AG04450 (cell line): ENCODE measurements around the gene DAD1. TPM values are rescaled to one million over a fixed set of nuclear protein-coding genes. Genes with fewer than 3 reads are reported as not detected.

Source experiments
- CTCF ChIA-PET: fragments of 300-600, 350-600 bp; formaldehyde crosslinking; extraction: SDS; loops from one replicate; lab custom pipeline; 2022; ENCODE audit warnings: antibody characterized with exemption, inconsistent platforms; lab: Charles Lee
- POLR2A ChIA-PET: fragments of 350-600 bp; formaldehyde crosslinking; extraction: SDS; loops from one replicate; lab custom pipeline; 2021; ENCODE audit warnings: antibody characterized with exemption, inconsistent platforms; lab: Yijun Ruan, JAX
- DNase-seq: peaks from one replicate; pipeline ENCODE4 v3.0.0-alpha.2; 2011; ENCODE audit warnings: low read depth, low spot score
- H3K27ac ChIP-seq: one replicate; pipeline ENCODE4 v1.5.1; 2012; ENCODE audit warnings: low read depth, low read length, control low read depth
- H3K27me3 ChIP-seq: one replicate; pipeline ENCODE4 v1.6.0; 2012; ENCODE audit warnings: low read length; ENCODE audit not compliant: control insufficient read depth, insufficient read depth
- H3K4me3 ChIP-seq: 2 replicates; pipeline ENCODE4 v1.5.1; 2011; ENCODE audit warnings: mild to moderate bottlenecking, low read depth, low read length, control low read depth
- H3K9me3 ChIP-seq: 2 replicates; pipeline ENCODE4 v1.5.1; 2012; ENCODE audit warnings: low read length; ENCODE audit not compliant: control insufficient read depth, insufficient read depth
- CTCF ChIP-seq: IDR thresholded peaks from 2 replicates; pipeline ENCODE4 v1.5.1; 2011; ENCODE audit warnings: low read depth, low read length, control low read depth, inconsistent platforms
- polyA plus RNA-seq: library from polyadenylated mRNA; depleted of rRNA; stranded (reverse); fragments of >200 nt; gene quantifications from 2 replicates; pipeline ENCODE4 v1.2.3, GENCODE V29; 2011

Gene DAD1
- polyA plus RNA-seq, 1 experiment, result 467 TPM

- no peak for TF ChIP-seq CTCF
- ChIA-PET POLR2A (no interaction called here), CTCF (interaction anchor here (0.6 to 4.9 kb wide), 5 partner anchors 8 to 306 kb away, joined by 3 to 49 read pairs (median 8); no protein-coding TSS in a partner anchor)
- Histone ChIP-seq H3K27ac (no peak overlapping the region), H3K4me3 (no peak overlapping the region), H3K9me3 (no peaks in the 10 kb centered on the region), H3K27me3 (no peaks in the 10 kb centered on the region)
- DNase-seq, result no peak
Observed at GRCh38 chr14:22547948-22548750, 40.9 kb downstream of the DAD1 start.

GRCh38 chr14:22547313-22547947, 41.6 kb downstream of the DAD1 start:
- Histone ChIP-seq H3K9me3 (no peaks in the 10 kb centered on the region), H3K27me3 (no peaks in the 10 kb centered on the region), H3K27ac (no peak overlapping the region), H3K4me3 (no peak overlapping the region)
- ChIA-PET CTCF (interaction anchor here (0.7 to 4.9 kb wide), 8 partner anchors 9 to 306 kb away, joined by 3 to 49 read pairs (median 4); partner anchors contain the start of gene DAD1), POLR2A (interaction anchor here (1.7 kb wide), 1 partner anchor 37 kb away, joined by 10 read pairs; no protein-coding TSS in a partner anchor)
- no peak for TF ChIP-seq CTCF
- DNase-seq, result no peak

GRCh38 chr14:22546722-22547071, 42.3 kb downstream of the DAD1 start:
- no peak for TF ChIP-seq CTCF
- Histone ChIP-seq H3K27me3 (no peaks in the 10 kb centered on the region), H3K27ac (no peak overlapping the region), H3K4me3 (no peak overlapping the region), H3K9me3 (no peaks in the 10 kb centered on the region)
- no peak for DNase-seq
- POLR2A ChIA-PET, result interaction anchor here (1.7 kb wide), 1 partner anchor 36 kb away, joined by 10 read pairs; no protein-coding TSS in a partner anchor
- CTCF ChIA-PET, result interaction anchor here (0.8 to 4.9 kb wide), 8 partner anchors 10 to 522 kb away, joined by 3 to 49 read pairs (median 4); partner anchors contain the start of gene DAD1

- peak; percentile 67 for DNase-seq
- H3K27ac ChIP-seq, result peak overlapping the region; percentile 52
- no peak overlapping the region for H3K4me3 ChIP-seq
- TF ChIP-seq CTCF, result no peak
- H3K27me3 ChIP-seq, result no peaks in the 10 kb centered on the region
- ChIA-PET POLR2A (interaction anchor here (0.5 to 1.7 kb wide), 3 partner anchors 11 to 123 kb away, joined by 3 to 10 read pairs (median 3); no protein-coding TSS in a partner anchor), CTCF (interaction anchor here (0.8 to 4.9 kb wide), 8 partner anchors 10 to 523 kb away, joined by 3 to 49 read pairs (median 4); partner anchors contain the start of gene DAD1)
- H3K9me3 ChIP-seq, result no peaks in the 10 kb centered on the region
Observed at GRCh38 chr14:22545842-22546721, 42.9 kb downstream of the DAD1 start.
